ENCODE results near the gene PPP6R2. TPM values are rescaled to one million over a fixed set of nuclear protein-coding genes. Genes with fewer than 3 reads are reported as not detected.

The PPP6R2 gene
- polyA plus RNA-seq, 2 donors = 30.2 to 38.2 TPM

DNA sequence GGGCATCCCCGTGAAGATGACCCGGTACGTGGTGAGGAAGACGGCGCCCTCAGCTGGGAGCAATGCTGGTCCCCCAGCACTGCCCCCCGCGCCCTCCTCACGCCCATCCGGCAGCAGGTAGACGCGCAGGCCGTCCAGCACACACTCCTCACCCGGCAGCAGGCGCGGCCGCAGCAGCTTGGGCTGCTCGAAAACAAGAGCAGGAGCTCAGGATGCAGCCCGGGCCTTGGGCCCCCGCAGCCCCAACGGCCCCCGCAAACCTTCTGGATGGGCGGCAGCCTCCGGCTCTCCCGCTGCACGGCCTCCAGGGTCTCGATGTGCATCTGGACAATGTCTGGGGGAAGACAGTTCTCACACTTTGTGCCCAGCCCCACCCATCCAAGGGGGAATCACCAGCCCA is 118.4 kb downstream of the PPP6R2 start:
- Histone ChIP-seq H3K36me3 (ENCODE audit: control insufficient read depth in 2 of 2, insufficient read depth in 2 of 2, low read length in 1 of 2) (peaks cover 14 to 96% of the 10 kb centered on the region in 2 donors), H3K27me3 (ENCODE audit: control insufficient read depth in 1 of 2, insufficient read depth in 2 of 2, low read length in 2 of 2) (no peaks in the 10 kb centered on the region), H3K9me3 (ENCODE audit: control insufficient read depth in 2 of 2, insufficient read depth in 1 of 2, low read depth in 1 of 2, low read length in 1 of 2) (no peaks in the 10 kb centered on the region), H3K4me3 (ENCODE audit: low read depth in 1 of 2, low read length in 2 of 2) (no peak overlapping the region), H3K27ac (ENCODE audit: low read depth in 2 of 2, low read length in 1 of 2) (peak overlapping the region in 1 of 2 donors; percentile 56), H3K4me1 (ENCODE audit: control insufficient read depth in 2 of 2, insufficient read depth in 2 of 2, low read length in 1 of 2) (peaks cover 5 to 19% of the 10 kb centered on the region in 2 donors)
- WGBS, 2 donors = 88 to 93% methylated on average over 20 to 26 of the region's 26 CpGs

DNA sequence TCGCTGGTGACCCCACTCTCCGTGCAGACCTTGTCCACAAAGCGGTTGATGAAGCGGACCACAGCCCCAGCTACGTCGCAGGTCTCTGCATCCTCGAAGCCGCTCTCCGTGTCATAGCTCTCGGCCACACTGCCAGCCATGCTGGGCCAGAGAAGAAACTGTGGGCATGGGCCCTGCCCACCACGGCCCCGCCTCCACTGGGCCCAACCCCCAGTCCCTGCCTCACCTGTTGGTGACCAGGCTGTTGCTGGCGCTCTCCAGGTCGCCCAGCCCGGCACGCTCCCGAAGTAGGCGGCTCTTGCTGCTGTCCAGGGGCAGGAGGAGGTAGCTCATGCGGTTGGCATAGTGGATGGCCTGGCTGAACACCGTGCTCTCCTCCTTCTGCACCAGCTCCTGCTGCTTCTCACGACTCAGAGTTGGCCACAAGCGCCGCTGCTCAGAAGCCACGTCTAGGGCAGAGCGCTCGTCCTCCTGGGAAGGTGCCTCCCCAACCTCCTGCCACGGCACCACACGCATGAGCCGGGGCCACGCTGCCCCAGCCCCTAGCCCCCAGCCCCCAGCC is 118.9 kb downstream of the PPP6R2 start:
- peaks cover 5 to 19% of the 10 kb centered on the region in 2 donors for H3K4me1 ChIP-seq (ENCODE audit: control insufficient read depth in 2 of 2, insufficient read depth in 2 of 2, low read length in 1 of 2)
- no peak overlapping the region for H3K27ac ChIP-seq (ENCODE audit: low read depth in 2 of 2, low read length in 1 of 2)
- H3K4me3 ChIP-seq (ENCODE audit: low read depth in 1 of 2, low read length in 2 of 2) = no peak overlapping the region
- peaks cover 14 to 96% of the 10 kb centered on the region in 2 donors for H3K36me3 ChIP-seq (ENCODE audit: control insufficient read depth in 2 of 2, insufficient read depth in 2 of 2, low read length in 1 of 2)
- no peaks in the 10 kb centered on the region for H3K9me3 ChIP-seq (ENCODE audit: control insufficient read depth in 2 of 2, insufficient read depth in 1 of 2, low read depth in 1 of 2, low read length in 1 of 2)
- no peaks in the 10 kb centered on the region for H3K27me3 ChIP-seq (ENCODE audit: control insufficient read depth in 1 of 2, insufficient read depth in 2 of 2, low read length in 2 of 2)
- WGBS, 2 donors = 90 to 92% methylated on average over 29 to 30 of the region's 30 CpGs

DNA sequence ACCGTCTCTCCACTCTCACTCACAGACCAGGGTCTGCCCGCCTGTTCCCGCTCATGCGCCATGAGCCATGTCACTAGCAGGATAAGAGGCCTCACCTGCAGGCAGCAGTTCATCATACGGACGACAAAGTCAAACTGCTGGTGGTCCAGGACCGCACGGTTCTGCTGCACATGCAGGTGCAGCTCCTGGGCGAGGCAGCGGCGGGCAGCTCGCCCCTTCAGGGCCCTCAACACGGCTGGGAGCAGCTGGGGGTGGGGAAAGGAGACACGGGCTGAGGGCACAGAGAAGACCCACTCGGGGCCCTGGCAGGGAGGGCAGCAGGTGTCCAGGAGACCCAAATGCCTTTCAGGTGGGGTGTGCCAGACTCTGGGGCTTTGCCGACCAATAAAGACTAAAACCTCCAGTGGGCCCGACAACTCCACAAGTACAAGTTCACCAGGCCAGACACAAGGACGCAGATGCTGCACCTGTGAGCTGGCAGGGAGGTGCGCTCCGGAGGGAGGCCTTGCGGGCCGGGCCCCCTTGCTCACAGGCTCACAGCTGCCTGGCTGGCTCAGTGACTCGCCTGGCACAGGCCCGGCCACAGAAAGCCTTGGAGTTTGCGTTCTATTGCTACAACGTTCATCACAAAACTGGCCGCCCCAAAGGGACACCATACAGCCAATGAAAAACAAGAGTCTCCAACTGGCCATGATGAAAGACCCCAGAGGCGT is 120.2 kb downstream of the PPP6R2 start:
- no peaks in the 10 kb centered on the region for H3K9me3 ChIP-seq (ENCODE audit: control insufficient read depth in 2 of 2, insufficient read depth in 1 of 2, low read depth in 1 of 2, low read length in 1 of 2)
- H3K36me3 ChIP-seq (ENCODE audit: control insufficient read depth in 2 of 2, insufficient read depth in 2 of 2, low read length in 1 of 2) = peaks cover 14 to 96% of the 10 kb centered on the region in 2 donors
- no peak overlapping the region for H3K27ac ChIP-seq (ENCODE audit: low read depth in 2 of 2, low read length in 1 of 2)
- 85 to 89% methylated on average over 28 of the region's 28 CpGs for WGBS, 2 donors
- H3K4me1 ChIP-seq (ENCODE audit: control insufficient read depth in 2 of 2, insufficient read depth in 2 of 2, low read length in 1 of 2) = peaks cover 5 to 21% of the 10 kb centered on the region in 2 donors
- H3K27me3 ChIP-seq (ENCODE audit: control insufficient read depth in 1 of 2, insufficient read depth in 2 of 2, low read length in 2 of 2) = no peaks in the 10 kb centered on the region
- H3K4me3 ChIP-seq (ENCODE audit: low read depth in 1 of 2, low read length in 2 of 2) = no peak overlapping the region

DNA sequence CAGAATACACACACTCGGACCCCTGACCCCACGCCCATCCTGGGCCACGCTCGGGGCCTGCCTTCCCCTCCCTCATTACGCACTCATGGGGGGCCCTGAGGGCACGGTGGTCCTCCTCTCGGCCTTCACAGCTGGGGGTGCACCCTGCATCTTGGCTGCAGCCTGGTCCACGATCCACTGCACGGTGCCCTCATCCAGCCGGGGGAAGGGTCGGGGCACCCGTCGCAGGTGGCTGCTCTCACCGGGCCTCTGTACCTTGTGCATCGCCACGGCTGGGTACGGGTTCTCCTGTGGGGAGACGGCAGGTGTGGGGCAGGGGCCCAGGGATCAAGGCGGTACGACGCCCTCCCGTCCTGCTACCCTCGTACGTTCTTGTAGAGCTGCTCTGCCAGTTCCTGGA is 121.3 kb downstream of the PPP6R2 start:
- no peaks in the 10 kb centered on the region for H3K27me3 ChIP-seq (ENCODE audit: control insufficient read depth in 1 of 2, insufficient read depth in 2 of 2, low read length in 2 of 2)
- no peaks in the 10 kb centered on the region for H3K9me3 ChIP-seq (ENCODE audit: control insufficient read depth in 2 of 2, insufficient read depth in 1 of 2, low read depth in 1 of 2, low read length in 1 of 2)
- H3K36me3 ChIP-seq (ENCODE audit: control insufficient read depth in 2 of 2, insufficient read depth in 2 of 2, low read length in 1 of 2) = peaks cover 14 to 85% of the 10 kb centered on the region in 2 donors
- H3K27ac ChIP-seq (ENCODE audit: low read depth in 2 of 2, low read length in 1 of 2) = no peak overlapping the region
- H3K4me3 ChIP-seq (ENCODE audit: low read depth in 1 of 2, low read length in 2 of 2) = no peak overlapping the region
- H3K4me1 ChIP-seq (ENCODE audit: control insufficient read depth in 2 of 2, insufficient read depth in 2 of 2, low read length in 1 of 2) = peaks cover 6 to 24% of the 10 kb centered on the region in 2 donors
- WGBS, 2 donors = 90 to 91% methylated on average over 24 of the region's 24 CpGs

DNA sequence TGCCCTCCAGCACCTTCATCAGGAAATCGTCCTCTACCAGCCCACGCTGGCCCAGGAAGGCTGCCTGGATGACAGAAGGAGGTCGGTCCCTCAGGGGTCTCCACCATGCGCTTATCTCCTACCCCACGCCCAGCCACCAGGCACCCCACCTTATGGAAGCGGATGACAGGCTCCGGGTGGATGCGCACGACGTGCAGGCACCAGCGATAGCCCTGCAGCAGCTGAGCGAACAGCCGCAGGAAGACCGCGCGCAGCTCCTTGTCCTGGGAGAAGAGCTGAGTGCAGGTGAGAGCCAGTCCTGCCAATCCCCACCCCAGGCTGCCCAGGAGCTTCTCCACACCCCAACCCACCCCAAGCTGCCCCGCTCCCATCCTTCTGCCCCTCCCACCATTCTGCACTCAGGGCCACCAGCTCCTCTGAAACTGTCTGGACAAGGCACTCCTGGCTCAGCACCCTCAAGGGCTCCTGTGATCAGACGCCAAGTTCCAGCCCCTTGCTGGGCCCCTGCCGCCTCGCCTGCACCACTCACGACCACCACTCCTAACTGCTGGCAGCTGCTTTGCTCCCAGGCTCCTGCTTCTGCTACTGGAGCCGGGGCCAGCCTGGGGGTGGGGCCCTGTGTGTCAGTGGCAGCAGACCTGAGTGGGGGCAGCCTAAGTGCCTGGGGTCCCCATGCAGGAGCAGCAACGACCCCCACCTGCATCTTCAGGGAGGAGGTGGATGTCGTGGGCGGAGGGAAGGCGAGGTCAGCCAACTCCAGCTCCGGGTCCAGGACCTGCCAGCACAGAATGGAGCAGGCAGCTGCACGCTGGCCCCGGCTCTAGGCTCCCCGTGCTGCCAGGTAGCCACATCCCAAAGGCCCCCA is 122.2 kb downstream of the PPP6R2 start:
- Histone ChIP-seq H3K9me3 (ENCODE audit: control insufficient read depth in 2 of 2, insufficient read depth in 1 of 2, low read depth in 1 of 2, low read length in 1 of 2) (no peaks in the 10 kb centered on the region), H3K4me3 (ENCODE audit: low read depth in 1 of 2, low read length in 2 of 2) (no peak overlapping the region), H3K27me3 (ENCODE audit: control insufficient read depth in 1 of 2, insufficient read depth in 2 of 2, low read length in 2 of 2) (no peaks in the 10 kb centered on the region), H3K27ac (ENCODE audit: low read depth in 2 of 2, low read length in 1 of 2) (no peak overlapping the region), H3K36me3 (ENCODE audit: control insufficient read depth in 2 of 2, insufficient read depth in 2 of 2, low read length in 1 of 2) (peaks cover 14 to 76% of the 10 kb centered on the region in 2 donors), H3K4me1 (ENCODE audit: control insufficient read depth in 2 of 2, insufficient read depth in 2 of 2, low read length in 1 of 2) (peaks cover 10 to 25% of the 10 kb centered on the region in 2 donors)
- 89 to 90% methylated on average over 28 to 30 of the region's 30 CpGs for WGBS, 2 donors

DNA sequence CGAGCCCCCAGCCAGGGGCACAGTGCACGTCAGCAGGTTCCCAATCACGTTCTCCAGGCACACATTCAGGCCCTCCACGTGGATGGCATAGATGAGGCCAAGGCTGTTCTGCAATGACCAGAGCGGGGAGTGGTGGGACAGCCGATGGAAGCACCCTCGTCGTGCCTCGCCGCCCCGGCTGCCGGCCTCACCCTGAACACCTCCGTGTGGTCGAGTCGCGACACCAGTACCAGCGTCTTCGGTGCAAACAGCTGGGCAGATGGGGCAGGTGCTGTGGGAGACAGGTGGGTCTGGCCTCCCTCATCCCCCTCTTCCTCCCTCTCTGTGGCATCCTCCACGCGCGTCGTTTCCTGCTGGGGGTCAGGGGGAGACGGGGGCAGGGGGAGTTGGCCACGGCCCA is 124.2 kb downstream of the PPP6R2 start:
- no peak overlapping the region for H3K27ac ChIP-seq (ENCODE audit: low read depth in 2 of 2, low read length in 1 of 2)
- peaks cover 5 to 57% of the 10 kb centered on the region in 2 donors for H3K36me3 ChIP-seq (ENCODE audit: control insufficient read depth in 2 of 2, insufficient read depth in 2 of 2, low read length in 1 of 2)
- H3K9me3 ChIP-seq (ENCODE audit: control insufficient read depth in 2 of 2, insufficient read depth in 1 of 2, low read depth in 1 of 2, low read length in 1 of 2) = no peaks in the 10 kb centered on the region
- H3K4me1 ChIP-seq (ENCODE audit: control insufficient read depth in 2 of 2, insufficient read depth in 2 of 2, low read length in 1 of 2) = peaks cover 20 to 32% of the 10 kb centered on the region in 2 donors
- H3K4me3 ChIP-seq (ENCODE audit: low read depth in 1 of 2, low read length in 2 of 2) = no peak overlapping the region
- H3K27me3 ChIP-seq (ENCODE audit: control insufficient read depth in 1 of 2, insufficient read depth in 2 of 2, low read length in 2 of 2) = no peaks in the 10 kb centered on the region
- 89 to 90% methylated on average over 21 to 24 of the region's 24 CpGs for WGBS, 2 donors

DNA sequence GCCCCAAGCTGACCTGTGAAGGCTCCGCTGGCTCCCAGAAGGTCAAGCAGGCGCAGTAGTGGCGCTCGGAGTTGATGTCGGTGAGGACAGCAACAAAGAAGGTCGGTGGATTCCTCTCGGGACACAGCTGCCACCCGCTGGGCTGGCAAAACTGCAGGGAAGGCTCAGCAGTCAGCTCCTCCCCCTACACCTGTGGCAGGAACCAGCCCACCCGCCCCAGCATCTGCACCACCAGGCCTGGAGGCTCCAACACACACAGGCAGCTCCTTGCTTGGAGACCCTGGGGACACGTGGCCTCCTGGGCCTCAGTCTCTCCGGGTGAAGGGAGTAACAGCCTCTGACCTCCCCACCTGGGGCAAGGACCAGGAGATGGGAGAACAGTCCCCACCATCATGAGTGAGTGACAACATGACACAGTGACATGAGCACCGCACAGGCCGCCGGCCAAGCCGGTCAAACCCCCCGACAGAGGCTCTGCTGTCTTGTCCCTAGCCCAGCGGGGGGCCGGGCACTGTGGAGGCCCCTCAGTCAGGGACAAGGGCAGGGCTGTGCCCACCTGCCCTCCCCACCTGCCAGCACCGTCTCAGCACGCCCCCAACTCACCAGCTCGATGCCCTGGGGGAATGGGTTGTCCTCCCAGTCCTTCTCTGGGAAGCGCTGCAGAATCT is 124.8 kb downstream of the PPP6R2 start:
- no peak overlapping the region for H3K27ac ChIP-seq (ENCODE audit: low read depth in 2 of 2, low read length in 1 of 2)
- WGBS, 2 donors = 86 to 89% methylated on average over 20 to 22 of the region's 22 CpGs
- peaks cover 22 to 38% of the 10 kb centered on the region in 2 donors for H3K4me1 ChIP-seq (ENCODE audit: control insufficient read depth in 2 of 2, insufficient read depth in 2 of 2, low read length in 1 of 2)
- no peaks in the 10 kb centered on the region for H3K9me3 ChIP-seq (ENCODE audit: control insufficient read depth in 2 of 2, insufficient read depth in 1 of 2, low read depth in 1 of 2, low read length in 1 of 2)
- no peak overlapping the region for H3K4me3 ChIP-seq (ENCODE audit: low read depth in 1 of 2, low read length in 2 of 2)
- peaks cover under 1 to 52% of the 10 kb centered on the region in 2 donors for H3K36me3 ChIP-seq (ENCODE audit: control insufficient read depth in 2 of 2, insufficient read depth in 2 of 2, low read length in 1 of 2)
- H3K27me3 ChIP-seq (ENCODE audit: control insufficient read depth in 1 of 2, insufficient read depth in 2 of 2, low read length in 2 of 2) = no peaks in the 10 kb centered on the region

DNA sequence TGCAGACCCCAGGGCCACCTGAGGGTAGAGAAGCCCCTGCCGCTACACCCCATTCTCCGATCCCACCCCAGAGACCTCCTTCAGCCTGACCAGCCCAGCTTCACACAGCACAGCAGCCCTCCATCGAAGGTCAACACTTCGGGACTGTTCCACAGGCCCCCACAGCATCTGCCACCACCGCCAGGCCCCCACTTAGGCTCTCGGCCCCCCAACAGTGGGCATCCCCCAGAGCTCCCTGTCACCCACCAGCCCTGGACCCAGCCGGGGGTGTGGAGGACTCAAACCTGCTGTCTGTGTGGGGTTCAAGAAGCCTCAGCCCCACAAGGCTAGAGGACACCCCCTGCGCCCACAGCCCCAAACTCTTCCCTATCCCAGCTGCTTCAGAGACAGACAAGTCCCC is 125.5 kb downstream of the PPP6R2 start:
- peaks cover 29 to 45% of the 10 kb centered on the region in 2 donors for H3K4me1 ChIP-seq (ENCODE audit: control insufficient read depth in 2 of 2, insufficient read depth in 2 of 2, low read length in 1 of 2)
- no peaks in the 10 kb centered on the region for H3K9me3 ChIP-seq (ENCODE audit: control insufficient read depth in 2 of 2, insufficient read depth in 1 of 2, low read depth in 1 of 2, low read length in 1 of 2)
- no peak overlapping the region for H3K4me3 ChIP-seq (ENCODE audit: low read depth in 1 of 2, low read length in 2 of 2)
- WGBS, 2 donors = 89% methylated on average over 8 of the region's 8 CpGs
- no peak overlapping the region for H3K27ac ChIP-seq (ENCODE audit: low read depth in 2 of 2, low read length in 1 of 2)
- peaks cover 0 to 47% of the 10 kb centered on the region in 2 donors for H3K36me3 ChIP-seq (ENCODE audit: control insufficient read depth in 2 of 2, insufficient read depth in 2 of 2, low read length in 1 of 2)
- H3K27me3 ChIP-seq (ENCODE audit: control insufficient read depth in 1 of 2, insufficient read depth in 2 of 2, low read length in 2 of 2) = no peaks in the 10 kb centered on the region
